ENCODE measurements around the gene P2RY12.

The P2RY12 gene

DNA sequence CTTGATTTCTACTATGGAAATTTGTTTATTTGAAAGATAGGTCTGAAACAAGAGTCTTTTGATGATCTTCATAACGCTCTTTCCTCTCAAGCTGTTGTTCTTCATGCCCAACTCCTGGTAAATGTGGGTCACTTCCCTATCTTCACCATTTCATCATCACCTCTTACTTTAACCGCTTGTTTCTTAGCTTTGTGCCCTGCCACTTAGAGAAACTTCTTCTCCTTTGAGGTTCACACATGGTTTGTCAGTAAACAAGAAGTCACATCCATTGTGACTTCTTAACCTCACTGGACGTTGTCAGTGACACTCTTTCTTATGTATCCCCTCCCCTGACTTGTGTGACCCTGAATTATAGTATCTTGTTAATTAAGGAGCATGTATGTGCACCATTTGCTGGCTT is 38.3 kb downstream of the P2RY12 start:
- no peak for DNase-seq (ENCODE audit: low spot score)

DNA sequence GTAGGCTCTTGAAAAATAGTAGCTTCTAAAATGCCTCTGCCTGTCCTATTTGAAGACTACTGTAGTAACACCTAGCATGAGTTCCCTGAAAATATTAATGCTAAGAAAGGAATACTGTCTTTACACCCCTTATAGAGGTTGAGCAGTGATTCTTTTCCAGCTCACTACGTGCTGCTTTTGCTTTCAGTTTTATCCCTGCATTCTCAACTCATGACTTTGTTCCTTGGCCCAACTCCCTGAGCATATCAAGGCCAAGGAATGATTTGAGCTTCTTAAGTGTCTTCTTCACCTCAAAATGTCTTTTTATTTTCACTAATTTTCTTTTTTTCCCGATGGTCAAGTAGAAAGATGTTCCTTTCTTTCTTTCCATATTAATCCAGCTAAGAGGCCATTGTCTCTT is 38.7 kb downstream of the P2RY12 start:
- no peak for DNase-seq (ENCODE audit: low spot score)

DNA sequence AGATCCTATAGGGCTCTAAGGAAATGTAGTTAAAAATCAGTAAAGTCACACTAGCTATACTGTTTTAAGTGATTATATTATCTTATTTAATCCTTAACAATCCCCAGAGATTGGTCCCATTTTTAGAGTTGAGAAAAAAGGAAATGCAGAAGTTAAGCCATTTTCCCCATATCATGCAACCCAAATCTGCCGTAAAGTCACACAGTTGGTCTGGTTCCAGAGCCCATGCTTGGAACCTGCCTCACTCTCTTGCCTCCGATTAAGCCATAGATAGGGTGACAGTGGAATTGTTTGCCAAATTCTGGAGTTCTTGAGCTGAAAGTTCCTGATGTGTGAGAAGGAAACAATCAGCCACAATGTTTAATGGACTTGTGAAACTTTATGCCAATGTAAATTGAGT is 52.9 kb downstream of the P2RY12 start:
- DNase-seq (ENCODE audit: low spot score), result no peak

DNA sequence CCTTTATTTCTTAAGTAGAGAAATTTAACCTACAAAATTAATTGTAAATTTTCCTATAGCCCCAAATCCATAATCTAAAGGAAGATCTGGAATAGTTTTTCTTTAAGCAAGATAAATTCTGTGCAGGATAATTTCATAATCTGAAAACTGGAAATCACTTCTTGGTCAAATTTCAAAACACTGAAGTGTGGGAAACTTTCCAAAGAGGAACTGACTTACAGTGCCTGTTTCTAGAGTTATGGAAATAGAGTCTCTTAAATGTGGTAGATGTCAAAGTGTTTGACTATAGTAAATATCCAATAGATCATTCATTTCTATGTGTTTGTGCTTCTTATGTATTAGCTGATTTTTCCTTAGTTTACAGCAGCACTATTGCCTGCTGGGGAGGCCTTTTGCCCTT is 53.7 kb downstream of the P2RY12 start:
- DNase-seq (ENCODE audit: low spot score), result no peak

DNA sequence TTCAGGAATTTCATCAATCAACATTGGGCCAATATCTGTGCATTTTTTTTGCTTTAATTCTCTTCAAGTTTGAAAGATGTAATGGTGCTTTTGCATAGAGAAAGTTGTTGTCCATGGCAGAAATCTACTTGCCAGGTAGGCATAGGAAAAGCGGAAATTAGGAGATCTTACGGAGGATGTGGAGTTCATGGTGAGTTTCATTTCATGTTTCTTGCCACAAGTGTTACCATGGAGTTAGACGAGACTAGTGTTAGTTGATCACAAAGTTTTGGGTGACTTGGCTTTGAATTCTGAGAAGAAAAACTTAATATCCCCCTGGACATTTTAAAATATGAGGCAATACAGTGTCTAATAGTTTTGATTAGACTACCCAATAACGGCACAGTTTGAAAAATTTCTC is 54.2 kb downstream of the P2RY12 start:
- no peak for DNase-seq (ENCODE audit: low spot score)

DNA sequence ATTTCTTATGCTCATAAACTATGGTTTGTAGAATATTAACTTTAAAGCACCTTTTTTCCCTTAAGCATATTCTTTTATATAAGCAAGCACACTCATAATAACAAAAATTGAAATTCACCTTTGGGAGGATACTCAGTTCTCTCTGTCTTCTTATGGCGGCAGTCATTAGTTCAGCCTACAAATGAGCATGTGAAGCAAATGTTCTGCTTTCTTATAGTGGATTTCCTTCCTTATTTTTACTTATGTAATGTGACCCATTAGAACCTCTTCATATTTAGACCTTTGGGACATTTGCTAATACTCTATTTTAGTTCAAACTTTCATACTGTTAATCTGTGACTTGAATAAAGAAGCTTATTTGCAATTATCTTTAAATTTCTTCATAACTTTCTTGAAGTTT is 55.2 kb downstream of the P2RY12 start, which contains the start of gene P2RY13:
Gene P2RY13 (minus strand): TSS at position 187 of the 400 bp plus-strand sequence. CDS start 21 bp downstream, at position 166.
- no peak for DNase-seq (ENCODE audit: low spot score)

DNA sequence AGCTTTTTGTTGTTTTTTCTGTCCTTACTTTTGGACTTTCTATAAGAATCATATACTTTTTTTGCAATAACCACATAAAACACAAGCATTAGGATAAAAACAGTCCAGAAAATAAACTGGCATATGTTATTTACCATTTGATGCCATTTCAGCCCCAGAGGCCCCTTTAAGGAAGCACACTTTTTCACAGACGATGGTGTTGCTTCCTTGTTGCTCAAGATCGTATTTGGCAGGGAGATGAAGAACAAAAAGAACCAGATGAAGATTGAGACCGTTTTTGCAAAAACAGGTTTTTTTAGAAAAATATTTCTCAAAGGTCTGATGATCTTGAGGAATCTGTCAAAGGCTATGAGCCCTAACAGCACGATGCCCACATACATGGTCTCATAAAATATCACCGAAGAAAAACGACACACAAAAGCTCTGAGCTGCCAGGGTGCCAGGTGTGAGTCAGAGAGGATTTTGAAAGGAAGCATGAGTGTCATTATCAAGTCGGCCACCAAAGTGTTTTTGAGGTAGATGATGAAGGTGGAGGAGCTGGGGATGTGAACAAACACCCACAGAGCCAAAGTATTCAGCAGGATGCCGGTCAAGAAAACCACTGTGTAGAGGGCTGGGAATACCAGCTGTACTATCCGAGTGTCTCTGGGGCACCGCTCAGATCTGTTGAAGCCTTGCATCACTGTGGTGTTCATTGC is 56.1 kb downstream of the P2RY12 start:
- no peak for DNase-seq (ENCODE audit: low spot score)

DNA sequence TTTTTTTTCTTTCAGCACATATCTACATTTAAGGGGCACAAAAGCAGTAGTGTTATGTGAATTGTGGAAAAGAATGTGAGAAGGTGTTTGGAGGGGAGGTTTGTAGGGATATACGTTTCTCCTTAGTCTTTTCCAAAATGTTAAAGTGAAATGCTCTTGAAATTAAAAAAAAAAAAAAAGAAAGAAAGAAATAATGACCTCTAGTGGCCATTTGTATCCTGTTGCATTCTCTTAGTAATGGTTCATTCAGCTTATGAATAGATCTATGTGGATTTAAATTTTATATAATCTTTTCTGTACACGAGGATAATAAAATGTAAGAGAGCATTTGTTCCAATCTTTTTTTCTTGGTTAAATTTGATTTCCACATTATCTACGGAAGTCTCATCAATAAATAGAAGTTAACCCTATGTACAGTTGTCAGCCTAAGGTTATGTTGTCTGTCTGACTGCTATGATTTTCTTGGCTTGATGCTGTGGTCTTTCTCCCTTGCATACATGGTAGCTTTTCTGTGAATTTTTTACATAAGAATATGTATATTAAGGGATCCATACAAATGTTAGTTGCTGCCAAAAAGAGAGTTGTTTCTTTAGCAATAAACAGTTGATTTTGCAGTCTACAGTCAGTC is 56.9 kb downstream of the P2RY12 start:
- peak; percentile 43 for DNase-seq (ENCODE audit: low spot score)

DNA sequence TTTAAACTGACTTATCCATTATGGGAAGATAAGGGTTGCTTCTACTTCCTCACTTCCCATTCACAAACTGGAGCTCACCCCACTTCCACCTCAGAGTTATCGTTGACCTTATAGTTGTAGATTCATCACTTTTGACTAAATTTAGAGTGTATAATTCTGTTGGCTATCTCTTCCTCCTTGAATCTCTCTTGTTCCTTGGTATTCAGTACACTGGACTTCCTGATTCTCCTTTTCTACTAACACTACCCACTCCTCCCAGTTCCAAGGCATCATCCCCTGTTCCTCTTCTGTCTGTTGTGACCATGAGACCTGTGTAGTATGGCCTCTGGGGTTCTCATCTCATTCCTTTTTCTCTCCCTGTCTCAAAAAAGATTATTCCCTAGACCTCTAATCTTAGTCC is 62.0 kb downstream of the P2RY12 start:
- DNase-seq (ENCODE audit: low spot score), result no peak

DNA sequence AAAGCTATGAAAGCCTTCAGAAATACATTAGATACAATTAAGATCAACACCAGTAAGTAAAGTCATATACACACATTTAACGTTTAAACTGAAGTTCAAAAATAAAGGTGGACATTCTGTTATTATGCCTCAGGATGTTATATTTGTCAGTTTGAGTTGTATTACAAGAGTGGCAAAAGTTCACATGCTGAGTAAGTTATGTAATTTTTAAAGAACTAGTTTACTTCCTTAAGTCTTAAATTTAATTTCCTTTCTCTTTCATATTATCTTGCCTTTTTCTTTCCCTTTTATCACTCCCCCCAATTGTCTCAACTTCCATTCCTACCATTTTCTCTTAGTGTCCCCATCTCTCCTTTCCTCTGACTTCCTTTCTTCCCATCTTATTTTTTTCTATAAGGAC is 63.0 kb downstream of the P2RY12 start:
- DNase-seq (ENCODE audit: low spot score), result no peak

DNA sequence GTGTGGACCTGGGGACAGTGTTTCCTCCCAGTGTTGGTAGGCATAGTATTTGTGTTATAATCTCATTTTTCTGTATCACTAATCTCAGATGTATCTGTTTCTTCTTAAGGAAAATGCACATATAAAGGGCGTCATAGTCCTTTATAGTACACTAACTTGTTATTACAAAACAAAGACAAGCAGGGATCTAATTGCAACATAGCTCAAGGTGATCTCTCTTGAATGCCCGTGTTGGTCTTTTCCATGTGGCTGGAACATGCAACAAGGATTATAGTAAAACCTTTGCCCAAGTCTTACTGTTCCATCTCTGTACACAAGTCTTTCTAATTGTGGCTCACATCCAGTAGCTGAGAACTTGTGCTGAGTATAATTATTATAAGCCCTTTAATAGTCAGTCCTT is 64.4 kb downstream of the P2RY12 start:
- no peak for DNase-seq (ENCODE audit: low spot score)

DNA sequence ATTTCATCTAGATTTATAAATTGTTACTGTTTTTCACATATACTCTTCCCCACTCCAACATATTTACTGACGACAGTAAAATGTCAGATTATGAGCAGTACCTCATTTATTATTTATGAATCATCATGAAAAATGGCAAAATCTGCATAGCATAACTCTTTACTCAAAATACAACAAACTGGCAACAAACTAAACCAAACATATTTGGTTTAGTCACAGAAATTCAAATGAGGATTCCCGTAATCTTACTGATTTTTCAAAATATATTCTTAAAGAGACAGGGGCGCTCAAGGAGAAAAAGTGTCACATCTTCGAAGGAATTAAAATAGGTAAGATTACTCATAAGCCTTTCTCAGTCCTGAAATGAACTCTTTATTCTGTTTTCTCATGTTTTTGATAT is 64.9 kb downstream of the P2RY12 start:
- no peak for DNase-seq (ENCODE audit: low spot score)

DNA sequence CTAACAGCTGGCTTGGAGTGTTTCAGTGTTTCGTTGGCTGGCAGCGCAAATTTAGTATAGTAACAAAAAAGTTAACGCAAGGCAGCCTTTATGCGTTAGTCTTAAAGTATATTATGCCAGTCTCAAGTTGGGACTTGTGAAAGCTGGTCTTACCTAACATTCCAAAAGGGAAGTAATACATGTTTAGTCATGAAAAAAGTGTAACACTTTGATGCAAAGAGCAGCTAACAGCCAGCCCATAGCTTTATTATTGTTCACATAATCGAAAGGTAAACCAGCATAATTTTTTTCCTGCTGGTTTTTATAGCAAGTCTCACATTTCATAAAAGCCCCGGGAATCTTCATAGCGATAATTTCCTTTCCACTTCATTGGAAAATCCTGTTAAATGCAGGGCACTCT is 65.6 kb downstream of the P2RY12 start:
- DNase-seq (ENCODE audit: low spot score), result no peak

DNA sequence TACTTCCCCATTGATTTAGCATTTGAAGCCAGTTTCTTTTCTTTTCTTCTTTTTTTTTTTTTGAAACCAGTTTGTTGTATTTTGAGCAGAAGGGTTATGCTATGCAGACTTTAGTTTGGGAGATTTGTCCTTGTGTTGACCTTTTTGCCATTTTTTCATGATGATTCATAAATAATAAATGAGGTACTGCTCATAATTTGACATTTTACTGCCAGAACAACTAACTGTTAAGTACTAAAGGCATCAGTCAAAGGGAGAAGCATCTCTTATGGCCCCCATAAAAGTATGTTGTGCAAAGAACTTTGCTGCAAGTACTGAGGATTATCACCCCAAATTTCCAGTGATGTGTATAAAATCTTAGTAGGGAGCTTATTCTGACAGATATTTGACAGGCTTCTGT is 66.2 kb downstream of the P2RY12 start:
- no peak for DNase-seq (ENCODE audit: low spot score)

DNA sequence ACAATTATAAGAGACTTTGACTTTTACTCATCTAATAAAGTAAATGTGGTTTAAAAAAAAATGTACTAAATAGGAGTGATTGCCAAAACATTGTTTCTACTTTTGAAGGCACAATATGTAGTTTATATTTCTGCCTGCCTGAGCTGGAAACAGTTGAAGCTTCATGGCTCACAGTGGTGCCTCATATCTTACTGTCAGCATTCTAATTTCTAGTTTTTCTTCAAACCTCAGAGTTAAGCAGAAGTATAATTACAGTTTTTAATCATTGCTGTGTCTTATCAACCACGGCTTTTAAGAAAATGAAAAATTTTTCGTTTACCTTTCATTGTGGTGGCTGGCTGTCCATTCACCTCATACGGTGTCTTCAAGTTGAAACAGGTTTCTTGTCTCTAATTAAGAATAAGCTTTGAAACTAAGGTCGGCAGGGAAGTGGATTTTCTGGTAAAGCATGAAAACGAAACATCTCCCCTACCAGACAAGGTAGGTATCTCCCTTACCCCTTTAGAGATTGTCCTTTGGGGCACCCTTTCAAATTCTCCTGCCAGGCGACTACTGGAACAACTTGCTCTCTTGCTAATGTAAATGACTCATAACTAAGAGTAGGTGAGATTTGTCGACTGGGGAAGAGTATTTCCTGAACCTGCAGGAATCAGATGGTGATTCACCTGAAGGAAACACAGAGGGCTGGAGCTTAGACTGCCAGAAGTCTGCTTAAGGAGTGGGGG is 68.1 kb downstream of the P2RY12 start, which contains the start of gene GPR87:
Gene GPR87 (minus strand): TSS at position 554 of the 725 bp plus-strand sequence. CDS start 16,720 bp downstream, outside the sequence.
- no peak for DNase-seq (ENCODE audit: low spot score)

DNA sequence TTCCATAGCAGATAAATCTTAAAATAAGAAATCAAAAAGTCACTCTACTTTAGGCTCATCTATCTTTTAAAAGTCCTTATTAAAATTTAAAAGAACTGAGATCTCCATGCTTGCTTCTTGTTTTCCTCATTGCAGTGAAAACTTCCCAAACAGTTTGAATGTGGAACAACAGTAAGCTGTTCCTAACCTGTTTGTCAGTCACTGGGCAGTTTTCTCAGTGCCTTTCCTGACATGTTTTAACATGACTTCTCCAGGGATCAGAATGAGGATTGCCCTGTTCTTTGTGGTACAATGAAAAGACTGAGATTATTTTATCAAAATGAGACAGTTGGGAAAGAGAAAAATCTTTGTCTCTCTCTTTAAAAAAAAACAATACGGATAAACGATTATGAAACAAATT is 68.7 kb downstream of the P2RY12 start:
- no peak for DNase-seq (ENCODE audit: low spot score)

DNA sequence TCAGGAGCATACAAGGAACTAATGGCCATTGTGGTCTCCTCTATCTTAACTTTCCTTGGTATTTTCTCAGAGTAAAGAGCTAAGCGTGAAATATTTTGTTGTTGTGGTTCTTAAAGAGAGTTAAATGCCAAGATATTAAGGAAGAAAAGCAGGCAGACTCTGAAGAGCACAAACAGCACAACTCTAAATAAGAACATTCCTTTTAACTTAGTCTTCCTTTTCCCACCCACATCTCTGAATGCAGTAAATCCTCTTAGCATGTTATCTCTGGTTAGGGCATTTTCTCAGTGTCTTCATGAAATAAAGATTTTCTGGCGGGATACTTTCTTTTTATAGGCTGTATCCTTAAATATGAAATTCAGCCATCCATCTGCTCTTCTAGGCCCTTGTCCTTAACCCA is 69.4 kb downstream of the P2RY12 start:
- DNase-seq (ENCODE audit: low spot score), result no peak

DNA sequence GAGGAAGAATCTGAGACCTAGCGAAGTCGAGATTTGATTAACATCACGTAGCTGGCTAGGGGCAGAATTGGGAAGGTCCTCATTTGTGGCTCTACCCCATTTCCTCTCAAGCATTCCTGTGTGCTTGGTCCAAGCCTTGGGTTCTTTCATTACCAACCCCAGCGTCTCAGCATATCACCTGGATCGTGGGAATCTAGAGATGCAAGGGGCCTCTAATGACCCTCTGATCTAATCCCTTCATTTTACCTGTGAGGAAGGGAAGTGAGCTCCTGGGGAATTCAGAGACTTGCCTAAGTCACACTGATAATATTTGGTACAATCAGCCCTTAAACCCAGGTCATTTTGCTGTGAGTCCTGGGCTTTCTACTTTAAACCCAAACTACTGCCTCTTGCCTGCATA is 70.0 kb downstream of the P2RY12 start:
- DNase-seq (ENCODE audit: low spot score), result no peak

DNA sequence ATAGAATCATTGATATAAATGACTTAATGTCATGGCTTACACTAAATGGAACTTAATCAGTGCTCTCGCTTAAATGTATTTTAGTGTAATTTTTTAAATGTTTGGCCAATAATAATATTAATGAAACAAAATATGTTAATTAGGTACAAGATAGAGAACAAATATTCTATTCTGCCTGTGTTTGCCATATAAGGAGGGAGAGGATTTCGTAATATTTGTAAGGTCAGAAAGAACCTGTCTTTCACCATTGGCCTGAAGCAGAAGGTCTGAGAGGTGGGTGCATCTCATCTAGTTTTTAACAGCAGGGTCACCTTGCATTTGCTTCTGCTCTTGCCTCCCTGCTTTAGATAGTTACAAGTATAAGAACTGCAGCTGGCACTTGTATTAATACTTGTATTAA is 70.4 kb downstream of the P2RY12 start:
- DNase-seq (ENCODE audit: low spot score), result no peak

DNA sequence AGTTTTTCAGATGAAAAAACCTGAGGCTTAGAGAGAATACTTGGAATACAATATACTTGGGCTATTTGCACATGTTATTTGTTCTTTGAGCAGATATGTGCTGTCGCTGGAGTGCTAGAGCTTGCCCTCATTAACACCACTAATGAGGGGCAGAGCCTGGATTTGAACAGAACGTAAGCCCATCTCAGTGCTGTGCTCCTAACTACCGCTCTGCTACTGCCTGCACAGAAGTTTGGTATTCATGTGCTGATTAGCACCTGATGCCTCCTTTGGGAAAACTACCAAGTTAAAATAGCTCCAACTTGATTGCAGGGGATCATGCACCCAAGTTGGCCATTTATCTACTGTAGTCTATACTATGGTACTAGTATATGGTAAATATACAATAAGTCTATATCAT is 71.6 kb downstream of the P2RY12 start:
- DNase-seq (ENCODE audit: low spot score), result no peak

DNA sequence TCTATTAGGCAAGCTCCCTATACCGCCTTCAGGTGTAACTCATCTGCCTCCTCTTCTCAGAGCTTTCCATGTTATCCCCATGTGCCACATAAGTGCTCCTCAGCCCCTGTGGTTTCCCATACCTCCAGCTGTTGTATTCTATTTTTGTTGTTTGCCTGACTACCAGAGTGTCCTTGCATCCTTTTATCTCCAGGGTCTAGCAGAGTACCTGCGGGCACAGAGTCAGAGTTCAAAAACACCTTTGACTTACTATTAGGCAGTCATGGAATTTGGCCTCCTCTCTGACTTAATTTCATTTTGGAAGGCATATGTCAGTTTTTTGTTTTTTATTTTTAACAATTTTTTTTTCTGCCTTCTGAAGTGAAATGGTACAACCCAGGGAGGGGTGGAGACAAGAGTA is 75.0 kb downstream of the P2RY12 start:
- no peak for DNase-seq (ENCODE audit: low spot score)

DNA sequence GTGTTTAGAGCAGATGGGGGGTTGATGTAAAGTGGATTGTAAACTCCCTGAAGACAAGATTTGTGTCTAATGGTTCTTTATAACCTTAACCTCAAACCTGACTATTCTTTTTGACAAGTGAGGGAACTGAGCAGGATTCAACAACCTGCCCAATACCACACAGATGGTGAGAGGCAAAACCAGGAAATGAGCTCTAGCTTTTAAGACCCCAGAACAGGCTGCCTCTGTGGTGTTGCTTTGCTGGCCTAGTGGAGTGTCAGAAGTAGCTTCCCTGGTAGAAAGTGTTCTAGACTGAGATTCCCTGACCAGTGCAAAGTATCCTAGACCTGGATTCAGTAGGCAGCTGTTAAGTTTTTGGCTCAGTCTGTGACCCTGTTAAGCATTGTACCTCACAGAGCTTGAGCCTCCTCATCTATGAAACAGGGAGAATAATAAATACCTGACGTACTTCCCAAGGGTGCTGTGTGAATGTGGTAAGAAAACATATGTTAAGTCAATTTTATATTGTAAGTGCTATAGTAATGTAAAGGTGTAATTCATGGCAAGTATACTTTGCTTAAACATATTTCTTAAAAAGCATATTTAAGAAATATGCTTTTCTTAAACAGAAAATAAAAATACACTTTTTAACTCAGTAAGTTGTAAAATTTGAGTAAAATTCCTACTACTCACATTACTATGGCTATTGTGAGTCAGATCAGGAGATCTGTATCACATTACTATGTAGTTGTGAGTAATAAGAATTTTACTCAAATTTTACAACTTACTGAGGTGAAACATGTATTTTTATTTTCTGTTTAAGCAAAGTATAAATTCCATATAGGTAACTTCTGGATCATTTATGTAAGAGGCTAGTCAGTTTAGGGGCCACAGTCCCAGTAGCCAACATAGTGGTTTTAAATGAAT is 76.7 kb downstream of the P2RY12 start:
- no peak for DNase-seq (ENCODE audit: low spot score)

Data from RKO (cell line).